Frontal cortex (tissue), 4 donors: Measurements from ENCODE around the gene UTS2R. TPM values are rescaled to one million over a fixed set of nuclear protein-coding genes. Genes with fewer than 3 reads are reported as not detected.
"Not testable (repeated sequence)": the region's sequence is repeated elsewhere in the genome, so short reads cannot be mapped to it uniquely, and the experiment has no call there.

Experiments used
- DNase-seq, 2 donors: peaks; one replicate each; pipeline ENCODE4 v3.0.0; 2012; ENCODE audit warnings: low spot score in 2 of 2
- FAIRE-seq: peaks from 2 replicates; lab custom pipeline; 2012; peaks lifted over from hg19 to GRCh38; lab: Jason Lieb, UNC
- total RNA-seq: library from RNA; depleted of rRNA; stranded (reverse); fragments of >200 nt; gene quantifications from one replicate; pipeline ENCODE4 v1.2.3, GENCODE V29; 2014
- donor health status: control.
- donor health status: control.
- donor health status: control.

UTS2R gene
- total RNA-seq, 1 donor from 2014 or later: not detected

DNA sequence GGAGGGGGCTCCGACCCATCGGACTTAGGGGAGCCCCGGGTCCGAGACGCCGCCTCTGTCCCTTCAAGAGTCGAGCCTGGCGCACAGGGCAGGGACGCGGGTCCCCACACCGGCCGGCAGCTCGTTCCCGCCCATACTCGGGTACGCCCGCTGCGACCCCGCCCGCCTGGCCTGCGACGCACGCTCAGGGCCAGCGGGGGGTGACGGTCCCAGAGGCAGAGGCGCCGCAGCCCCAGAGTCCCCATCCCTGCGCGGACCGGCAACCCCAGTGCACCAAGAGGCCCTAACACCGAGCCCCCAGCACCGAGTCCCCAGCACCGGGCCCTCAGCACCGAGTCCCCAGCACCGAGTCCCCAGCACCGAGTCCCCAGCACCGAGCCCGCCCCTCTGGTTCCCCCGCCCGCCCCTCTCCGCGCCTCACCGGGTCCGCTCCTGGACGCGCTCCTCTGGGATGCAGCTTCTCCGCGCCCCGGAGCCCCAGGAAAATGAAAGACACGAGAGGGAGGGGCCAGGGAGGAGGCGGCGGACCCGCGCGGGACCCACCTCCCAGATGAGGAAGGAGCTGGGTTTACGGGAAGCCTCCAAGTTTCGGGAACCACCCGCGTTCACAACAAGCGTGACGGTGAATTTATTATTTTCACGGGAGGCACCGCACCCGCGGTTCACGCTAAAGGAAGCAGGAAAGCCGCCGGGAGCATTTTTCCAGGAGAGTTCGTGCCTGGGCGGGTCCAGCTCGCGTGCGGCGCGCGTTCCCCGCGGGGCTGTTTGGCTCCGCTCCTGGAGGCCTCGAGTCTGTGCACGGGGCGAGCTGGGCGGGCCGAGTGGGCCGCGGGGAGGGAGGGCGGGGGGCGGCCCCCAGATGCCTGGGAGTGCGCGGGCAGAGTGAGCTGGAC, 38.0 kb upstream of the UTS2R start, which contains the start of gene SECTM1:
TSS of gene SECTM1 (minus strand) at position 488 of the 893 bp plus-strand sequence. CDS start 6,526 bp downstream, outside the sequence.
- DNase-seq (peak in 1 of 2 donors; percentile 65), FAIRE-seq (no peak)

DNA sequence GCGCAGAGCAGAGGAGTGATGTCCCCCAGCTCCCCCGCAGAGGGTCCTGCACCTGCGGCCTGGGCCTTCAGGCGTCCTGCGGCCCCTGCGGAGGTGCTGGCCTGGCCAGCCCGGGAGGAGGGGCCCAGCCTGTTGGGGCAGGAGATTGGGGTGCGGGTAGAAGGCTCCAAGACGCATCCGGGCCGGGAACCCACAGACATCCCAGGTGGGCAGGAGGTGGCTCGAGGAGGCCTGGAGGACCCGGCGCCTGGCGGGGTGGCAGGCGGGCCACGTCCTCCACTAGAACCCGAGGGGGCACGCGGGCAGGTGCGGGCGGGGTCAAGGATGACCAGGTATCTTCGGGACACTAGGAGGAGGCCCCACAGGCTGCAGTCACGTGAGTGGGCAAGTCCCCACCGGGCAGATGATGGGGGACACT, 37.4 kb upstream of the UTS2R start:
- DNase-seq (no peak), FAIRE-seq (no peak)

DNA sequence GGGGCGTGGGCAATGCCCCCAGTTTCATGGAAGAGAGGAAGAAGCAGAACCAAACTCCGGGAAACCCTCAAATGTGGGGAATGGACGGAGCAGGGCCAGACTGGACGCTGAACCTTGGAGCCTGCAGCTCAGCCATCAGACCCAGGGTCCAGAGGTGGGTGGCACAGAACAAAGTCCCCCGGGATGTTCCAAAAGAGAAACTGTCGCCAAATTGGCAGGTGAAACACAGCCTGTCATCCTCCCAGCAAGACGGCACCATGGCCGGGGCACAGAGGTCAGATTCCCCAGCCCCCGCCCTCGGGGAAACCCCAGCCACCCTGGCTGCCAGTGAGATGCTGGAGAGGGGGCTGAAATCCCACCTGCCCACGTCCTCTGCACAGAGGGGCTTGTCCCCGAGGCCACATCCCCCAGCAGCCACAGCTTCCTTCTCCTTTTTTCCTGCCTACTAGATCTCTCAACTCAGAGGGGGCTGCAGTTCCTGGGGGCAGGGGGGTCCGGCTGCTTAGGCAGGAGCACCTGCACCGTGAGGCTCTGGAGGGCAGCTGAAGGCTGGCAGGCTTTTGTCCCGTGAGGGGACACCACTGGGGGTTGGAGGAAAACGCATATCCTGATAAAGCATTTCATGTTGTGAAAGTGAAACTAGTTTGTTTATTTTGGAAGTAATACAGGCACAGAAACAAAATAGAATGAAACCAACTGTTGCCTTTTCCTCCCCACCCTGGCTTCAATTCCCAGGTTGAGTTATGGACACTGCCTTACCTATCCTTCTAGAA, 36.8 kb upstream of the UTS2R start:
- FAIRE-seq (no peak), DNase-seq (no peak)

DNA sequence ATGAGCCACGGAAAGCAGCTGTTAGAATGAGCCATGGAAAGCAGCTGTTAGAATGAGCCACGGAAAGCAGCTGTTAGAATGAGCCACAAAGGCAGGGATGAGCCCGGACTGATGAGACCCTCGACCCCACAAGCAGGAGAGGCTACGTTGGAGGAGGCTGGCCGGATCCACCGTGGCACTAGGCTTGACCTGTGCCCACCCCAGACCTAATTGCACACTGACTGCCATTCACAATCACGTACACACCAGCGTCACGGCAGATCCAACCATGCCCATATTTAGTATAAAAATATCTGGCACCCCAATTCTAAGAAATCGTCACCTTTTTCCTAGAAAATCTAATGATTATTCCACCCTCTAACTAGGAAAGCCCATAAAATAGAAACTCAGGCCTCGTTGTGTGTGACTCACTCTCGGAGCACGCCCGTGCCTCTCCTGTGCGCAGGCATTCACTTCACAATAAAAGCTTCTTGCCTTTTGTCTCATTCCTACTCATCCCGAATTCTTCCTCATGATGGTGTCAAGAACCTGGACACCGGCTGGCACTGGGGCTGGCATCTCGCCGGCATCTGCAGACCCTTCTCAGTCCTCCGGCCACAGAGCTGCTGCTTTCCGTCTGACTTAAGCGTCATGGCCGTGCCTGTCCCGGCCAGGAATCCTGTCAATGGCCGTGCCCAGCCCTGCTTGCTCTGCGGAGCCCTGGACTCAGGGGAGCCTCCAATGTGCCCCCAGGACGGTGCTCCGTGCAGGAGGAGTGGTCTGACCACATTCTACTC, 32.5 kb upstream of the UTS2R start:
- peak in 1 of 2 donors; percentile 62 for DNase-seq
- FAIRE-seq: no peak

DNA sequence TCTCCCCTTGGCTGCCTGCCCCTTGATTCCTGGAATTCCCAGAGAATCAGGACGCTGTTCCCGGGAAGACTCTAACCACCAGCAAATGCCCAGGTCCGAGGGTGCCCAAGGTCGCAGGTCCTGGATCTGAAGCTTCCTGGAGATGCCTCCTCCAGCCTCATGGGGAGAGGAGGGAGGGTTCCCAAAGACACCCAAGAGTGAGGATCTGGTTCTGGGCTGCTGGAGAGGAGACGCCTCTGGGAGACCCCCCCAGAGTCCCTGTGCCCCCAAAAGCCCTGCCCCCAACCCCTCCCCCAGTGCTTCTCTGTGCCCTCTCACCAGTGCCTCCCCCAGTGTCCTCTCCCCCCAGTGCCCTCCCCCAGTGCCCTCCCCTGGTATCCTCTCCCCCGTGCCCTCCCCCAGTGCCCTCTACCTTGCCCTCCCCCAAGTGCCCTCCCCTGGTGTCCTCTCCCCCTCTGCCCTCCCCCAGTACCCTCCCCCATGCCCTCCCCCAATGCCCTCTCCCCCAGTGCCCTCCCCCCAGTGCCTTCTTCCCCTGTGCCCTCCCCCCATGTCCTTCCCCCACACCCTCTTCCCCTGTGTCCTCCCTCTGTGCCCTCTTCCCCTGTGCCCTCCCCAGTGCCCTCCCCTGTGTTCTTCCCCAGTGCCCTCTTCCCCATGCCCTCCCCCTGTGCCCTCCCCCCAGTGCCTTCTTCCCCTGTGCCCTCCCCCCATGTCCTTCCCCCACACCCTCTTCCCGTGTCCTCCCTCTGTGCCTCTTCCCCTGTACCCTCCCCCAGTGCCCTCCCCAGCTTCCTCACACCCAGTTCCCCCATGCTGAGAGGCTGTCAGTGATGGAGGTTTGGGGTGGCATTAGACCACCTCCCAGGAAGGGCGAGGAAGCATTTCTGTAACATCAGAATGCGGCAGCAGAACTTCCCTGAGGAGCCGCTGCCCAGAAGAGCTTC, 31.7 kb upstream of the UTS2R start:
- no peak for FAIRE-seq
- DNase-seq: no peak

DNA sequence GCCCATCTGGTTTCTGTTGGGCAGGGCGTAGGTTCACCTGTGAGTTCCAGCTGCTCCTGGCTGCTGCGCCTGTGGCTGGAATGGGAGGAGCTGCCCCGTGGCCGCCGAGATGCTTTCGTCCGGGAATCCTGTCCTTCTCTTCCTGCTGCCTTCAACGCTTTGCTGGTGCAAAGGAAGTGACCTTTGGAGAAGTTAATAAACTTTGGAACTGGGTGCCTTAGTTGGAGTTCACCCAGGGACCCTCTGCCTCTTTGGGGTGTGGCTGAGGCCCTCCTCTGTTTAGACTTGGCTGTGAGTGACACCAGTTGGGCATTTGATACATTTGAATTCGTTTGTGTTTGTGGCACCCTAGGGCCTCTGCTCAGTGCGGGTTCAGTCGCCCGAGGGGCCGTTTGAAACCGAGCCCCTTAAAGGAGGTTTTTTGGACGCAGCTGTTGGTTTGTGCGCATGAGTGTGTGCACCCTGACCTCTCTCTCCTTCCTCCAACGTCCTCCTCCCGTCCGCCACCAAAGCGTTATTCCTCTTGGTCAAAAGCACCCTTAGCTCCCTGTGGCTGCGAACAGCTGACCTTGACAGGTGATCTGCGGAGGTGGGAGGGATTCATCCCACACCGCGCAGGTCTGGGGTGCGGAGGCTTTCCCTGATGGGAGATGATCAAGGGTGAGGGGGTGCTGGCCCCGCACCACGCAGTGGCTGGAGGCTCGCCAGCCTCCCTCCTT, 29.0 kb upstream of the UTS2R start:
- no peak for FAIRE-seq
- no peak for DNase-seq

DNA sequence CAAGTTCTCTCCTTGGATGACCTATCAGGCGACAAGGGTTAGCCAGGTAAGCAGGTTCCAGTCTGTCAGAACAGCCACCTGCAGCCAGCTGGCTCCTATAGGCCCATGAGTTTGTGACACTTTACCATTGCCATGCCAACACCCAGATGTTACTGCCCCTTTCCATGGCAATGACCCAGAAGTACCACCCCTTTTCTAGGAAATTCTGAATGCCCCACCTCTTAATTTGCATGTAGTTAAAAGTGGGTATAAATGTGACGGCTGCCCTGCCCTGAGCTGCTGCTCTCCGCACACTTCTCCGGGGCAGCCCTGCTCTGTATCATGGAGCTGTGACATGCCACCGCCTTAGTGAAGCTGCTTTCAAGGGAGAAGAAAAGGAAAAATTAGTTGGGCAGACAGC, 28.0 kb upstream of the UTS2R start:
- FAIRE-seq (no peak), DNase-seq (no peak)

DNA sequence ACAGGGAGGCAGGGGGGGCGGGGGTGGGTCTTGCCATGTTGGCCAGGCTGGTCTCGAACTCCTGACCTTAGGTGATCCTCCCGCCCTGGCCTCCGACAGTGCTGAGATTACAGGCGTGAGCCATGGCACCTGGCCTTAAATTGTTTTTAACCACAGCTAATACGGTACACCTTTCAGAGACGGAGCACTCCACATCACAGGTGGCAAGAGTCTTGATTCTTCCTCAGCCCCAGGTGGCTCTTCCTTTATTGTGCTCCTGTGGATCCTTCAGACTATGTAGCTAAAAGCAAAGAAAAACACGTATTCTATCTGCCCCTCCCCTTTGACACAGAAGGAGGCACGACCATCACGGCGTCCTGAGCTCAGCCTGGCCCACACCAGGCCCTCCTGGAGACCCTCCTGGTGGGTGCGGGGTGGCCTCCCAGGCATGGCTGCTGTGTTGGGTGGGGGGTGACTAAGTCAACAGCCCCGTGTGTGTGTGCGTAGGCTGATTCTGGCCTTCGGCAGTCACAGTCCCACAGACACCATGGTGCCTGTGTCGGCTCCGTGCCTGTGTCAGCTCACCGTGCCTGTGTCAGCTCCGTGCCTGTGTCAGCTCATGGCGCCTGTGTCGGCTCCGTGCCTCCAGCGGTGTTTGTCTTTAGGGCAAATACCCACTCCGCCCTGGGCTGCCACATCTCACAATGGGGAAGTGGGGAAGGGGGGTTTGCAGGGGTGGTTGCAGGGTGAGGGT, 27.2 kb upstream of the UTS2R start:
- FAIRE-seq (no peak), DNase-seq (no peak)

DNA sequence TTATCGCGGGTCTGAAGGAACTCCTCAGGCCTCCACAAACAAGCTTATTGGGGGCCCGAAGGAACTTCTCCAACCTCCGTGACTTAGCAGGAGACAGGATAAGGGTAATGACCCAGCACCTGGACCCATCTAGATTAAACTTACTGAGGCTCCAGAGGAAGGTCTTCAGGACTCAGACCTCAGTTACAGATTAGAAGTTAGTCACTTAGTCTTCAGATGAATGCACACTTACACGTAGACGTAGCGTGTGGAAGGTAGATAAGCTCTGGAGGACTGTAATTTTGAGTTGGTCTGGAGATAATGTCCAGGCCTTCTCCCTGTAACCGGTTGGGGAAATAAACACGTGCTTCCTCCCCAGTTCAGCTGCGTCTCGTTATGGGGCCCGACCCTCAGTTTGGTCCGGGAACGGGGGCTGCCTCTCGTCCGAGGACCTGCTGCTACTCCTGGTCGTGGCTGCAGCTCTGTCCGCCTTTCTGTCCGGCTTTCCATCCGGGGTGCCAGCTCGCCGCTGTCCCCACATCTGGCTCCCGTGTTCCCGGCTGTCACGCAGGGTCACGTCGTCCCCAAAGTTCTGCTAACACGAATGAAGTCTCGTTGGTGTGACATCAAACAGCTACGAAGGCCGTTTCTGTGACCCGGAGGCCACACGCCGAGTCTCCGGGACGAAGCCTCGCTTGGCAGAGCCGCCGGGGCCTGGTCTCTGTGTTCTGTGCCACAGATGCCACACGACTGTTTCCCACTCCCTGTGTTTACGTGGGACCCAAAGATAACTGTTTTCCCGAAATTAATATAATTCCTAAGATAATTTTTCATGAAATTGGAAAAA, 26.2 kb upstream of the UTS2R start:
- FAIRE-seq: no peak
- no peak for DNase-seq

DNA sequence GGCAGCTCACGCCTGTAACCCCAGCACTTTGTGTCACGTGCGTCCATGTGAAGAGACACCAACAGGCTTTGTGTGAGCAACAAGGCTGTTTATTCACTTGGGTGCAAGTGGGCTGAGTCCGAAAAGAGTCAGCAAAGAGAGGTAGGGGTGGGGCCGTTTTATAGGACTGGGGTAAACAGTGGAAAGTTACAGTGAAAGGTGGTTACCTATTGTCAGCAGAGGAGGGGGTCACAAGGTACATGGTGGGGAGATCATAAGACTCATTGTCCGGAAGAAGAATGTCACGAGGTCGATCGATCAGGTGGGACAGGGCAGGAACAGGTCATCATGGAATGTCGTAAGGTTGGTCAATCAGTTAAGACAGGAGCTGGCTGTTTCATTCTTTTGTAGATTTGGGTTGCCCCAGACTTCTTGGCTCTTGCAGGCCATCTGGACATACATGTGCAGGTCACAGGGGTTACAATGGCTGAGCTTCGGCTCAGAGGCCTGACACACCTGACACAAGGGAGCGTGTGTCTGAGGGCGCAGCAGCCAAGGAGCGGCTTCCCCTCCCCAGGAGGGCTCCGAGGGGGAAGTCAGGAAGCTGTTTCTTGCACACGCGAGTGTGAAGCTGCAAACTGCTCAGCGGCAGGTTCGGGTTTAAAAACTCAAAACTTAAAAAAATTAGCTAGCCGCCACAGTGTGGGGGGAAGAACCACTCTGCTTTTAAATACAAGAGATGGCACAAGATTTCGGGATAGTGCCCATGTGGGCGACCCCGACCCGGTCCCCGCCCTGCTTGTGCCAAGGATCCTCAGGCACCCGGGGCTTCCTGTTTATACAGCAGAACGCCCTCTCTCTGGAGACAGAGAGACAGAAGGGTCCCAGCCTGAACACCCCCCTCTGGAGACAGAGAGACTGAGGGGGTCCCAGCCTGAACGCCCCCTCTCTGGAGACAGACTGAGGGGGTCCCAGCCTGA, 24.9 kb upstream of the UTS2R start:
- FAIRE-seq: no peak

DNA sequence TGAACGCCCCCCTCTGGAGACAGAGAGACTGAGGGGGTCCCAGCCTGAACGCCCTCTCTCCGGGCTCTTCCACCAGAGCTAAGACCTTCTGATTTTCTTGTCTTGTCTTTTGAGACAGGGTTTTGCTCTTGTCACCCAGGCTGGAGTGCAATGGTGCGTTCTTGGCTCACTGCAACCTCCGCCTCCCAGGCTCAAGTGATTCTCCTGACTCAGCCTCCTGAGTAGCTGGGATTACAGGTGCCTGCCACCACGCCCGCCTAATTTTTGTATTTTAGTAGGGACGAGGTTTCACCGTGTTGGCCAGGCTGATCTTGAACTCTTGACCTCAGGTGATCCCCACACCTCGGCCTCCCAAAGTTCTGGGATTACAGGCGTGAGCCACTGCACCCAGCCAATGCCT, 23.6 kb upstream of the UTS2R start:
- FAIRE-seq, DNase-seq: not testable (repeated sequence)

More for the DNA sequence above, 24.9 kb upstream of the UTS2R start:
- DNase-seq: no peak

DNA sequence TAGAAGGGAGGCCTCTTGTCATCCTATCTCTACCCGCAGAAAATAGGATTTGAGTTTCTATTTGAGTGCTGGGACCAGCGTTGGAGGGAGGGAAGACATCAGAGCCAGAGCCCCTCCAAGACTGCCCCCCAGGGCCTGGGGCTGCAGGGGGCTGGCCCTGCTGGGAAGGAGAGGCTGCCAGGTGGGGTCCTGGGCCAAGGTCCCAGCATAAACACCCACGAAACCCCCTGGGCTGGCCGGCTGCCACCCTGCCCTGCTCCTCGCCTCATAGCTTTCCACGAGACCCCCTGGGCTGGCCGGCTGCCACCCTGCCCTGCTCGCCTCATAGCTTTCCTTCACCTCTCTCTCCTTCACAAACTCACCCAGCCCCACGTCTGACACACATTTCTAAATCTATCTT, 23.1 kb upstream of the UTS2R start:
- FAIRE-seq (no peak), DNase-seq (no peak)

DNA sequence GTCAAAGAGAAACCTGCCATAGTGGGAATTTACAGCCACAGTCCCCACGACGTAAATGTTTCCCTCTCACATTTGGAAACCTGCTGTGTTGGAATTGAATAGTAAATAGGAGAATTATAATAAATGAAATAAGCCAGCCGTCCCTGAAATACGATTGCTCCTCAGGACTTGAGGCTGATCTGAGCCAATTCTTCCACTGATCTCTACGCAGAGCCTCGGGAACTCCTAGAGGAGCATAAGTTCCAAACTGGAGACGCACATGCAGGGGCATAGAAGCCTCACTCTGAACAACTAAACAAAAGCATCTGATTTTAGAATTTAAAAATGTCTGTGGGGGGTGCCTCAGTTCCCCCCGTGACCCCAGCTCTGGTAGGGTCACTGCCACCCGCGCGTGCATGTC, 22.7 kb upstream of the UTS2R start:
- FAIRE-seq (no peak), DNase-seq (no peak)

DNA sequence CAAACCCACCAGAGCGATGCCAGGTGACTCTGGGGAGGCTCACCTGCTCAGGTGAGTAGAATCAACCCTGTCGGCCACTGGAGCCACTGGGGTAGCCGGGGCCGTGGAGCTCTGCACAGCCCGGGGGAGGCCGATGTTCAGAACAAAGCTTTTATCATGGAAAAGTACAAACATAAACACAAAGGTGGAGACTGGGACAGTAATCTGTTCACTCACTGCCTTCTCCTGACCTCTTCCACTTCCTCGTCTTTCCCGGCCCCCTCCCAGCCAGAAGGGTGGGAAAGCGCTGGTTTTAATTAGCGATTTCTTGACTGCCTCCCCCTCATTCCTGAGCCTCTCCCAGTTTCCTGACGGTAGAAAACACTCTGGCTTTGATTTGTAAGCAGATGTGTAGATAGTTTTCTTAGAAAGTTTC, 22.3 kb upstream of the UTS2R start:
- FAIRE-seq: no peak
- DNase-seq: no peak

DNA sequence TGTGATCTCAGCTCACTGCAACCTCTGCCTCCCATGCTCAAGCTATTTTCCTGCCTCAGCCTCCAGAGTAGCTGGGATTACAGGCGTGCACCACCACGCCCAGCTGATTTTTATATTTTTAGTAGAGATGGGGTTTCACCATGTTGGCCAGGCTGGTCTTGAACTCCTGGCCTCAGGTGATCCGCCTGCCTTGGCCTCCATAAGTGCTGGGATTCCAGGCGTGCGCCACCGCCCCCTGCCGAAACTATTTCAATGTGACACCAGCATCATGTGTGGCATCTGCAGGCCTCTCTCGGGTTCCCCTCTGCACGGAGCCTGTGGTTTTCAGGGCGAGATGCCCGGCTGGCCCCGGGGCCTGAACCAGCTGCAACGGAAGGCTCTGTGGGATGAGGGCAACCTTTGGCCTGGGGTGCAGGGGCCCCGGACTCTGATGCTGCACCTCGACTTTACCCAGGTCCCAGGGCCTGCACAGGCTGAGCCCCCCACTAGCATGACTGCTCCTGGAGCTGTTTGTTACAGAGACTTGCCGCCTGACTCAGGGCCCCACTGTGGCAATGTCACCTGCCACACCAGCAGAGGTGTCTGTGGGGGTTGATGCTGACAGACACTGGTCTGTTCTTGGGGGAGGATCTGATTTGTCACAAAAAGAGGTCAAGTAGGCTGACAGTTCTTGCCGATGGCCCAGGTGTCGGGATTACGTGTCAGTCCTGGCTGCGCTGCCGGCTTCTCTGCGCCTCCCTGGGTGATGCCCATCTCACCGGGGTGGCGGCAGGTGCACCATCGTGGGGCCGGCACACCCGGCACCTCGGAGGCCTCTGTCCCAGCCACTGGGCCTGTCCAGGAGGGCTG, 21.2 kb upstream of the UTS2R start:
- DNase-seq (no peak), FAIRE-seq (no peak)
